PC-9 (cell line): ENCODE results near the gene C4orf54. TPM values are rescaled to one million over a fixed set of nuclear protein-coding genes. Genes with fewer than 3 reads are reported as not detected.

Source experiments
- BruUV-seq: library from RNA; stranded (reverse); fragments of 400-500 nt; replicated peaks from 2 replicates; lab custom pipeline; 2021; lab: Mats Ljungman, UMichigan
- CTCF ChIA-PET: fragments of 300-600 bp; sonication (Branson Sonifier 250); formaldehyde crosslinking; loops from one replicate; lab custom pipeline; 2022; ENCODE audit warnings: antibody characterized with exemption; lab: Charles Lee
- POLR2A ChIA-PET: fragments of 300-600 bp; sonication (Branson Sonifier 250); formaldehyde crosslinking; loops from one replicate; lab custom pipeline; 2022; ENCODE audit warnings: antibody characterized with exemption; ENCODE audit not compliant: unreplicated experiment; lab: Charles Lee
- DNase-seq, 2 experiments: peaks; one replicate each; pipeline versions ENCODE4 v3.0.0 to v3.0.0-alpha.2; 2015 to 2022; ENCODE audit warnings: mixed read lengths in 1 of 2
- H2AFZ ChIP-seq: fragments of 200-600 bp; sonication (generic); 2 replicates; pipeline ENCODE4 v1.8.1; 2017; ENCODE audit warnings: antibody characterized with exemption
- H3F3A ChIP-seq: fragments of 200-600 bp; sonication (generic); 2 replicates; pipeline ENCODE4 v1.8.1; 2017; ENCODE audit warnings: antibody characterized with exemption, mild to moderate bottlenecking, low read depth; ENCODE audit not compliant: insufficient read depth
- H3K27ac ChIP-seq: fragments of 200-600 bp; sonication (generic); 2 replicates; pipeline ENCODE4 v1.6.1; 2016; ENCODE audit warnings: mixed run types
- H3K27me3 ChIP-seq: fragments of 200-600 bp; sonication (generic); 2 replicates; pipeline ENCODE4 v1.6.1; 2016; ENCODE audit warnings: low read depth, mixed run types; ENCODE audit not compliant: insufficient read depth
- H3K36me3 ChIP-seq: fragments of 200-600 bp; sonication (generic); 2 replicates; pipeline ENCODE4 v1.6.1; 2016; ENCODE audit warnings: low read depth, mixed run types
- H3K4me1 ChIP-seq: fragments of 200-600 bp; sonication (generic); replicated peaks from 2 replicates; pipeline ENCODE4 v1.6.1; 2016; ENCODE audit warnings: mixed run types; ENCODE audit not compliant: insufficient read depth
- H3K4me2 ChIP-seq: fragments of 200-600 bp; sonication (generic); 2 replicates; pipeline ENCODE4 v1.6.1; 2017; ENCODE audit warnings: mixed run types
- H3K4me3 ChIP-seq: fragments of 200-600 bp; sonication (generic); 2 replicates; pipeline ENCODE4 v1.6.1; 2016; ENCODE audit warnings: mixed run types
- H3K79me2 ChIP-seq: fragments of 200-600 bp; sonication (generic); 2 replicates; pipeline ENCODE4 v1.6.1; 2017; ENCODE audit warnings: low read depth, mixed run types
- H3K9me2 ChIP-seq: fragments of 200-600 bp; sonication (generic); 2 replicates; pipeline ENCODE4 v1.8.1; 2017; ENCODE audit warnings: mild to moderate bottlenecking; ENCODE audit not compliant: insufficient read depth
- H3K9me3 ChIP-seq: fragments of 200-600 bp; sonication (generic); 2 replicates; pipeline ENCODE4 v1.8.1; 2016; ENCODE audit warnings: low read depth; ENCODE audit not compliant: insufficient read depth
- H4K20me1 ChIP-seq: fragments of 200-600 bp; sonication (generic); 2 replicates; pipeline ENCODE4 v1.8.1; 2017; ENCODE audit not compliant: insufficient read depth
- CTCF ChIP-seq: fragments of 200-600 bp; sonication (generic); conservative IDR thresholded peaks from 2 replicates; pipeline ENCODE4 v1.6.1; 2017; ENCODE audit warnings: mixed run types, antibody characterized with exemption, mild to moderate bottlenecking, moderate library complexity
- EZH2 ChIP-seq: fragments of 200-600 bp; sonication (generic); IDR thresholded peaks from 2 replicates; pipeline ENCODE4 v1.8.0; 2017; ENCODE audit warnings: antibody characterized with exemption, low read depth
- intact Hi-C: fragments of 100-400 bp; cut with micrococcal nuclease; formaldehyde crosslinking; loops from one replicate; pipeline ENCODE4 v1.10.0; 2022; ENCODE audit not compliant: unreplicated experiment
- total RNA-seq: library from RNA; stranded (reverse); gene quantifications from 2 replicates; pipeline ENCODE4 v1.2.3, GENCODE V29; 2021

Gene C4orf54
- total RNA-seq, 1 experiment from 2014 or later: 0.22 TPM

- no peak overlapping the region for H3K4me2 ChIP-seq
- no peaks in the 10 kb centered on the region for H3K79me2 ChIP-seq
- no peak overlapping the region for H3K4me3 ChIP-seq
- DNase-seq: no peak
- no peaks in the 10 kb centered on the region for H4K20me1 ChIP-seq
- H3K36me3 ChIP-seq: no peaks in the 10 kb centered on the region
- no peak overlapping the region for H3K27ac ChIP-seq
- H2AFZ ChIP-seq: no peak overlapping the region
- no TSS peak for BruUV-seq
- peaks cover 11% of the 10 kb centered on the region; the same call in 1 of the 2 replicates for H3F3A ChIP-seq
- no peaks in the 10 kb centered on the region for H3K27me3 ChIP-seq
- ChIA-PET POLR2A (no interaction called here), CTCF (no interaction called here)
- no peak for TF ChIP-seq CTCF
- no peak for TF ChIP-seq EZH2
- H3K4me1 ChIP-seq: peaks cover 29% of the 10 kb centered on the region
- intact Hi-C loops: no loop called here
- no peaks in the 10 kb centered on the region for H3K9me3 ChIP-seq
- H3K9me2 ChIP-seq: no peaks in the 10 kb centered on the region
Observed at GRCh38 chr4:99652596-99653436, 4.8 kb downstream of the C4orf54 start.

GRCh38 chr4:99651811-99652485 lies 5.7 kb downstream of the C4orf54 start:
- Histone ChIP-seq H3K9me2 (no peaks in the 10 kb centered on the region), H3K4me3 (no peak overlapping the region), H4K20me1 (no peaks in the 10 kb centered on the region), H3F3A (peaks cover 11% of the 10 kb centered on the region; the same call in 1 of the 2 replicates), H3K4me1 (peaks cover 21% of the 10 kb centered on the region), H3K27ac (no peak overlapping the region), H3K4me2 (no peak overlapping the region), H3K27me3 (no peaks in the 10 kb centered on the region), H3K9me3 (no peaks in the 10 kb centered on the region), H3K79me2 (no peaks in the 10 kb centered on the region), H3K36me3 (no peaks in the 10 kb centered on the region), H2AFZ (no peak overlapping the region)
- intact Hi-C loops: no loop called here
- CTCF ChIA-PET: no interaction called here
- DNase-seq: no peak
- TF ChIP-seq CTCF: no peak
- no peak for TF ChIP-seq EZH2
- no TSS peak for BruUV-seq
- POLR2A ChIA-PET: no interaction called here

GRCh38 chr4:99651016-99651769 lies 6.4 kb downstream of the C4orf54 start:
- no peak for DNase-seq
- H4K20me1 ChIP-seq: no peaks in the 10 kb centered on the region
- TF ChIP-seq EZH2 (no peak), CTCF (no peak)
- H3K9me3 ChIP-seq: no peaks in the 10 kb centered on the region
- H3K79me2 ChIP-seq: no peaks in the 10 kb centered on the region
- H3F3A ChIP-seq: peaks cover 11% of the 10 kb centered on the region; the same call in 1 of the 2 replicates
- H2AFZ ChIP-seq: no peak overlapping the region
- CTCF ChIA-PET: no interaction called here
- BruUV-seq: no TSS peak
- H3K9me2 ChIP-seq: no peaks in the 10 kb centered on the region
- no peak overlapping the region for H3K27ac ChIP-seq
- POLR2A ChIA-PET: no interaction called here
- H3K4me2 ChIP-seq: no peak overlapping the region
- no peaks in the 10 kb centered on the region for H3K27me3 ChIP-seq
- H3K36me3 ChIP-seq: no peaks in the 10 kb centered on the region
- intact Hi-C loops: no loop called here
- H3K4me3 ChIP-seq: no peak overlapping the region
- H3K4me1 ChIP-seq: peaks cover 17% of the 10 kb centered on the region
